NCI-H2227 treated with DMSO at 0.1 percent for 48 hours (cell line): ENCODE data around the gene PDZK1IP1.
A peak's percentile ranks its signal among the peaks of the same experiment; 100 is the strongest.
"Not testable (repeated sequence)": the region's sequence is repeated elsewhere in the genome, so short reads cannot be mapped to it uniquely, and the experiment has no call there.

Source experiments
- DNase-seq: peaks from one replicate; lab custom pipeline; 2025; lab: John Stamatoyannopoulos, UW

PDZK1IP1 gene

DNA sequence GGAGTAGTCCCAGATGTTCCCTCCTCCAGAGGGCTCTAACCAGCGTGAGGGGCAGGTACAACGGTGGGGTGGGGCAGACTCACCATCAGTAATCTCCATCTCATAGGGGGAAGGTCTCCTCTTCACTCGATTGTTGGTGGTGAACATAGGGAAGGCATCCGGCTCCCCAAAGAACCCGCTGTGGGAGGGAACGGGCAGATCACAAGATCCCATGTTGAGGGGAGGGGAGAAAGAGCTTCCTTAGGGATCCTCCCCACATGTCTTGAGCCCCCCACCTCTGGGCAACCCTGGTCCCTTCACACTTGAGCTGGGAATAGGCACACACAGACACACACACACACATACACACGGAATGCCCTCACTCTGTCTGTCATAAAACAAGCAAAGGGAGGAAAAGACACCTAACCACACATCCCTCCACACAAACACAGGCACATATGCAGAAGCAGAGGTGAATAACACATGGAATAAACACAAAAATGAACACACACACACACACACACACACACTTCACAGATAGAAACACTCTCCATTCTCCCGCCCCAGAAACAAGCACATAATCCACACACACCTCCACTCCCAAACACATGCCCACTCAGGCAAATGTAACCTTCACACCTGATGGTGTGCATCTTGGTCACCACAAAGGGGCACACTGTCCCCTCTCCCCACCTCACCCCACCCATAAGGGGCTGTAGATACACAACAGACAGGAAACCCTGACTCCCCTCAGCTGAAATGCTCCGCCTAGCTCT is 34.3 kb upstream of the PDZK1IP1 start:
- no peak for DNase-seq

DNA sequence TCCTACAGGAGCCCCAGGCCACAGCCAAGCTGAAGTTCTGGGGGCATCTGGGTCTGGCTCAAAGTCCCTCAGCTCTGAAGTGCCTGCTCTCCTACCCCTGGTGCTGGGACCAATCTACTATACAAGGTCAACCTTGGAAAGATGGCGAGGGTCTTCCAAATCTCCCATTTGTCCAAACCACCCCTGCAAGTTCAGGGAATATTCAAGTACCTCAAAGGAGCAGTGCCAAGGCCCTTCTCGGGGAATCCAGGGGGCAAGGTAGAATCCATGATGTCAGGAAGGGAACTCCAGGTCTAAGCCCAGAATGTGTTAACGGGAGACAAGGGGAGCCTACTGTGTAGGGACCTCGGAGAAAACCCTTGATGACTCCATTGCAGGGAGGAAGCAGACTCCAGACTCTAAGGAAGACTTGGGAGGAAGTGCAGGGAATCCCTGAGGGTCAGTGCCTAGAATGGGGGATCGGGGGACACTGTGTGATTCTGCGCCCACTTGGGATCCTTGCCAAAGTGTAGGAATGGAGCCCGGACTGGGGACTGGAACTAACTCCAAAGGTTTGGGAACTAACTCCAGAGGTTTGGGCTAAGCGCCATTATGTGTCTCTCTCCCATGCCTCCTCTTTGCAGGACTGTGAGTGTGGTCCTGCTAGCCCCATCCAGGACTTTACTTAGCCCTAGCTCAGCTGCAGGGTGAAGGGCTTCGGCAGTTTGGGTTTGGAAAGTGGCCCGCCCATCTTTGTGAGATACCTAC is 33.5 kb upstream of the PDZK1IP1 start:
- DNase-seq = no peak

DNA sequence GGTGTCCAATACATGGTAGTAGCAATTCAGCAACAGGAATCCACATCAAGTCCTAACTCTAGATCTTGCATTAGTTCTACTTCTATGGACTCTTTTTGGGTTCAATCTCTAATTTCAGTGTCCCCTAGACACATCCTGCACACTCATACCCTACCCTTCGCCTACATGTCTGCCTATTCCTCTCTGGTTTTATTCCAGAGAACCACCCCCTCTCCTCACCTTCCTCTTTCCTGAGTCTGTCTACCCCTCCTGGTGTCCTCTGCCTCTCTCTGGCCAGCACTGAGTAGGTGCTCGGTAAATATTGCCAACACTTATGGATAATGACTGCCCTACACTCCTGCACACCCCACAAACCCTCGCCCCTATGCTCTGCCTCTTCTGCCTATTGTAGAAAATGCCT is 32.6 kb upstream of the PDZK1IP1 start:
- no peak for DNase-seq

DNA sequence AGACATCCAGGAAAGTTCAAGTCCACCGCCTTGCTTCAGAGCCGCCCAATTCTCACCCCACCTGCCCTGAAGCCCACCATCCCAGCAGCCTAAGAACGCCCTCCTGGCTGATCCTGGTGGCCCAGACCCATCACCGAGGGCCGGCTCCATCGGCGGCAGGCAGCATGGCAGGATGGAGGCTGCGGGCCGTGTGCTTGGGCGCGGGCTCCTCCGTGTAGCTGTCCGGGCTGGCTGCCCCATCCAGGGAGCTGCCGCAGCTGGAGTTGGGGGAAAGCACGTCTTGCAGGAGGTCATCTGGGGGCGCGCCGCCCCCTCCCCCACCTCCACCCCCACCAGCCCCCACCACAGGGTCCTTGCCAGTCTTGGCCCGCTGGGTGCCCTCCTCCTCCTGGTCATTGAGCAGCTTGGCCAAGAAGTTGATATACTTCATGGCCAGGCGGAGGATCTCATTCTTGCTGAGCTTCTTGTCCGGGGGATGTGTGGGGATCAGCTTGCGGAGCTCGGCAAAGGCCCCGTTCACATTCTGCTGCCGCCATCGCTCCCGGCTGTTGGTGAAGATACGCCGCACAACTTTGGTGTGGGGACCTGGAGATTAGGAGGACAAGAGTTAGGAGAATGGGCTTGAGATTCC is 29.9 kb upstream of the PDZK1IP1 start:
- DNase-seq = no peak

DNA sequence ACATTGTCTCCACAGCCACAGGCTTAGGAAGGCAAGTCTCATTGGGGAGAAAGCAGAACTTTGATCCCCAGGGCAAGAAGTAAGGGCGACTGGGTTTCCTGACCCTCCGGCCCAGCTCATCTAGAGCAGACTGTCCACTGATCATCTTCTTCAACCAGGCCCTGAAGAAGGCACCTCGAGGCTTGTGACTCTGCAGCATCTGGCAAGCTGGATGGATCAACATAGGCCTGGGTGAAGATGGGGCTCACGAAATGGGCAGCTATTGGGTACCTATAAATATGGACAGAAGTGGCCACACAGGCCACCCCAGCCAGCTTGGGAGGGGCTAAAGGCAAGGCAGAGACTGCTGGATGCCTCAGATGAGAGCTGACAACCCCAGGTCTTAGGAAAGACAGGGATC is 29.2 kb upstream of the PDZK1IP1 start:
- DNase-seq = no peak

DNA sequence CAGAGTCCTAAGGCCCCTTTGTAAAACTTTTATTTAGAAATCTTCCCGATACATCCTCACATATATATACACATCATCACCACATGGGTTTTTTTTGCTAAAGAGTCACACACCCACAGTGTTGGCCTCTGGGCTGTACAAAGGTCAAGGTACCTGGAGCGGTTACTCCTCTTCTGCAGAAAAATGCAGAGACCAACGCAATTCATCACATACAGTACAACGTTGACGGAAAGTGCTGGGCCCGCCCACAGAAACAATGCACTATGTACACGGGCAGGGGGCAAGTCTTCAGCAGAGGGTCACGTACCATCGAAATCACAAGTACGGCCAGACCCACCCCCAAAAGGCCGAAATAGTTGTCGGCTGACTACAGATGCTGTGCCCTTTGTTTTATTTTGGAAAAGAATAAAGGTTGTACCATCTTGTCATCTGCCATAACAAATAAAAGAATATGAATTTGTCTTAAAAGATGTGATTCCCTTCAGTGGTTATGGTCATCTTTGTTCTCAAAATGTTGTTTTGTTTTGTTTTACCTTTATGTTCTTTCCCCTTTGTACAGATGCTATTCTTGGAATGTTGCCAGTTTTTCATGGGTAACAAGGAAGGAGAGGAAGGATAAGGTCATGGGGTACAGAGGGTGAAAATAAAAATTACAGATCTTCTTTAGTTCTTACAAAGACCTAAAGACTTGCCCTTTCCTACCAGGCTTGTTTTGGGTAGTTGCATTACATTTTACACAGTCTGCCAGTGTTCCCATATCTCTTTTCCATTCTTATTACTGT is 26.6 kb upstream of the PDZK1IP1 start:
- peak; percentile 55 for DNase-seq

DNA sequence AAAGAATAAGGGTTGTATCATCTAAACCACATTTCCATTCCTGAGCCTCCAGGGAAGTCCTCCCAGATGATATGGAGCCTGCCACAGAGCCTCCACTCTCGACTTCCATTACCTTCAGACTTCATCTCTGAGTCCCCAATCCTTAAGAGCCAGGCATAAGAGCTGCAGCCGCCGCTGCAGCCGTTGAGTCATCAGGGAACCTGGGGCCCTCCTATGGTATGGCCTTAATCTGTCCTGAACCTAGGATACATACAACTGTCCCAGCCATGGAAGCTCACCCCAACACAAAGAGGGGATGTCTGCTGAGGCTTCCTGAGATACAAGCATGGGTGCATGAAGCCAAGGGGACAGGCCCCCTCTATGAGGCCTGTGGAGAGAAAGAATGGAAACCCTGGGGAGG is 25.9 kb upstream of the PDZK1IP1 start:
- DNase-seq = no peak

DNA sequence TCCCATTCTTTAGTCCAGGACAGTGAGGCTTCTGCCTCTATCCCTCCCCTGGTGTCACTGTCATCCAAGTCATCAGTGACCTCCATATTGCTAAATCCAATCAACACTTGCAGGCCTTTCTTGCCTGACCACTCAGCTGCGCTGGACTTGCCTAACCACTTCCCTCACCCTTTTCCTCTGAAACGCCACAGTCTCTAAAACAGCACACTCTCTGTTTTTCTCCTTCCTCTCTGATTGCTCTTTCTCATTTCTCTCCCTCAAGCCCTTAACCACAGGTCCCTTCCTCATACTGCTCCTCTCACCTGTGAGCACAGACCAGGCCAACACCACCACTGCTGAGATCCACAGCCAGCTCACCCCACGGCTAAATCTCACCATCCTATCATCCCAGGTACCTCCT is 24.7 kb upstream of the PDZK1IP1 start:
- DNase-seq = no peak

DNA sequence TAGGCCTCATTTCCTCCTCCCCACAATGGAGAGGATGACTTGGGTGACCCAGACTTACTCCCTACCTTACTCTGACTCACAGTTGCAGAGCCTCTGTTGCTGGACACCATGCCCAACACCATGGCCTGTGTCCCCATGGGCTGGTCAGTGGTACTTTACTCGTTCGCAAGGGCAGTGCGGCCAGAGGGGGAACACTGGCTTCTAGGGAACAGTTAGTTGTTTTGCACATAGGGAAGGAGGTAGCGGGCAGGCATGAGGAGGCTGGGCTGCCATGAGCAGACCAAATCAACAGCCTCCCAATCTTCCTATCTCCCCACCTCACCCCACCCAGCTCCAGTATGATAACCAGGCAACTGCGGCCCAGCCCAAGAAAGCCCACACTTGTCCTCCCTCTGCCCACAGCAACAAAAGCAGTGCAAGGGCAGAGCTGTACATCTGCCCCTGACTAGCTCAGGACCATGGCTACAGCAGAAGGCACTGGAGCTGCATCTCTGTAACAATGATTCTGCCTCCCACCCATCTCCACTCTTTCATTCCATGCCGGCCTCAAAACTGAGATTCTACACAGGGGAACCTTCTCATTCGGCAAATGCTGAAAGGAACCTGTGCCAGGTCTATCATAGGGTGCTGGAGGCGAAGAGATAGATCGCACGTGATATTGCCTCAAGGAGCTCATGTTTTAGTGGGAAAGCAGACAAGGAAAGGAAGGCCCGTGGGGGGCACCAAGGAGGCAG is 23.6 kb upstream of the PDZK1IP1 start:
- no peak for DNase-seq

DNA sequence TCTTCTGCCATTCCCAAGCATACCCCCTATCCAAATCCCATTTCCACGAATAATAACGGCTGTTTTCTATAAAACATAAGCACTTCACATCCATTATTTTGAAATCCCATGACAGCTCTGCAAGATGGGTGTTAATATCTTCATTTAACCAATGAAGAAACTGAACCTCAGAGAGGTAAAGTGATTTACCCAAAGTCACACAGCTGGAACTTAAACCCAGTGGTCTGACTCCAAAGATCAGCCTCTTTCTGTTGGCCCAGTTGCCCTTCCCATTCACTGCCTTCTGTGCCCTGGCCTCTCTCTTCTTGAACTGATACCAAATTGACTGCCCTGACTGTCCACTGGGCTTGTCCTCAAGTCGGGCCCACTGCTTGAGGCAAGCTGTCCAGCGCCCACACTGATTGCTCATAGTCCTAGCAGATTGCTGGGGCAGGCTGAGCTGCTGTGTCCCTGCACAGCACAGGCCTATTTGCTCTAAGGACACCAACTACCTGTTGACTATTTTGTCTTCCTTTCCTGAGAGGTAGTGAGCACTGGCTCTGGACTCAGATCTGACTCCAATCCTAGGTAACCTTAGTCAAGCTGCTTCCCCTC is 22.9 kb upstream of the PDZK1IP1 start:
- DNase-seq = no peak

DNA sequence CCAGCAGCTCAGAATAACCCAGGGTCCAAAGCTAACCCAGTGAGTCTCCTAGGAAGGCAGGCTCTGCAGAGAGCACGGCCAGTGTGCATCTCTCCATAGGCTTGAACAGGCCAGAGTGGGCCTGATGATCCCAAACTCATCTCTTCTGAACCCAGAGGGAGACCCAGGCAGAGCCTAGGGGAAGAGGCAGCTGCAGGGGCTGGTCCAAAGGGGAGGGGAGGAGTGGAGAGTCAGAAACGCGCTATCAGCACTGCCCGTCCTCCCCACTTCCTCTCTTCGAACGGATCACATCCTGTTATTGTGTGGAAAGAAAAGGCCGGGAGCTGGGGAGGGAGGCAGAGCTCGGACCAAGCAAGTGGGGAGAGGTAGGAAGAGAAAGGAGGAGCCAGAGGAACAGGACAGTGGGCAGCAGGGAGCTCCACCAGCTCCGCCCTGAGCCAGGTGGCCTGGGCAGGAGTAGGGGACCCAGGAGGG is 22.0 kb upstream of the PDZK1IP1 start:
- peak; percentile 22 for DNase-seq

DNA sequence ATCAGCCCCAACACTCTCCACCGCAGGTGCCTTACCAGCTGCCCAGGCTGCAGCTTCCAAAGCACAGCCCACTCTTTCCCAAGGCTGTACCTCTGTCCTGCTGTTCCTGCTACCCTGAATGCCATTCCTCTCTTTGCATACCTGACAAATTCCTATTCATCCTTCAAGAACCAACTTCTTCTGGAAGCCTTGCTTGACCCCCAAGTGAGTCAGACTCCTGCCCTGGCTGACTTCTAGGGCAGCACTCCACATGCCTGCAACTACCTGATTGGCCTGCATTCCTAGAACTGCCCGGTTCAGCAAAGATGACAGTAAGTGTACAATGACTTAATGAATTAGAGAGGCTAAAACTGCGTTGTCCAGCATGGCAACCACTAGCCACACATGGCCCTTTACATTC is 20.8 kb upstream of the PDZK1IP1 start:
- no peak for DNase-seq

DNA sequence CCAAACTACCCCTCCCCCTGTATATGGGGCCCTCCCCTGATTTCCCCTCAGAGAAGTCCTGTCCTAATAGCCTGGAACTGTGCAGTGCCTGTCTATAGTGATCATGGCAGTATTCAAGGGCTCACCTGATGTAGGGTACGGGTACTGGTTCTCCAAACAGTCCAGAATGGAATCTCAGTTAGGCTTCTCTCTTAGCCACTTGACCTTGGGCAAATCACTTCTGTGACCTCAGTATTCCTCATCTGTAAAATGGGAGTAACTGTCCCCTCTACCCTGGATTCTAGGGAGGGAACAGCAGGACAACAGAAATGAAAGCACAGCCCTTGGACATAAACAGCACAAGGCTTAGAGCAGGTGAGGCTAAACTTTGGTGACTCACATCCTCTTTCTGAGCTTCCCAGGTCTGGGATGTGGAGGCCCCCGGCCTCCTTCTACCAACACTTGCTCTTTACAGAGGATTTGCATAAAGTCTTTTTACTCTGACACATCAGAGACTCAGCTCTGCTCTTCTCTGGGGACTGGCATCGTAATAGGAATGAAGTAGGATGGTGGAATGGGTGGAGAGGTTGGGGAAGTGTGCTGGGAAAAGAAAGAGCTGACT is 20.0 kb upstream of the PDZK1IP1 start:
- DNase-seq = no peak

DNA sequence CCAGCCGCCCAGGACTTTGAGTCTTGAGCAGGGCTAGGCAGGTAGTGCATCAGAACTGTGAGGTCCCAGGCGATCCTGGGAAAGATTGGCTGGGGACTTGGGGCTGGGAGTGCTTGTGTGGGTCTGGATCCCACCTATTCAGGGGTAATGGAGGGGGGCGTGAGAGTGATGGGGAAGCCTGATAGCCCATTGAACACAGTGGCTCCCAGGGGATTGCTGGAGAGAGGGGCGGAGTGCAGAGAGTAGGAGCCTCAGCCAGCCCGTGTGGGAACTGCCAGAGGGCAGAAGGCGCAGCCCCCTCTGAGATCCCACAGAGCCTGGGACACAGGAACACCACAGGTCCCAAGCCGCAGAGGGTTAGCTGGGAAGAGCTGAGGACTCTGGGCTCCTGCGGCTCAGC is 19.3 kb upstream of the PDZK1IP1 start:
- no peak for DNase-seq

DNA sequence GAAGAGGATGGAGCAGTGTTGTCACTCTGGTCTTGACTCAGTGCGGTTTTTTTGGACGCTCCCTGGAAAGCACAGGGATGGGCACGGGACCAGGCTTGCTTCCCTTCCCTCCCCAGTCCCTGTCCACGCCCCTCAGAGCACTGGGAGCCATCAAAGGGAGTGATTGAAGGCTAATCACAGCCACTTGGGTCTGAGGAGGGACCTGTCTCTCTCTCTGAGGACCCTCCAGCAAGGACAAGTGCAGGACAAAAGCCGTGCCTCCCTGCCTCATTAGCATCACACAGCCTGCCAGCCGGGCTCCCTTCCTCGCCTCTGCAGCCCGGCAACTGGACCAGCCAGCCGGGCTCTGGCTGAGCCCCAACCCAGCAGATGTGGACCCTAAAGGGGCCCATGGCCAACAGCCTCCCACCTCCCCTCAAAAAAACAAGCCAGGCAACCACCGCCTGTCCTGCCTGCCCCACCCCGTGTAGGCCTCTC is 18.6 kb upstream of the PDZK1IP1 start:
- DNase-seq = no peak

DNA sequence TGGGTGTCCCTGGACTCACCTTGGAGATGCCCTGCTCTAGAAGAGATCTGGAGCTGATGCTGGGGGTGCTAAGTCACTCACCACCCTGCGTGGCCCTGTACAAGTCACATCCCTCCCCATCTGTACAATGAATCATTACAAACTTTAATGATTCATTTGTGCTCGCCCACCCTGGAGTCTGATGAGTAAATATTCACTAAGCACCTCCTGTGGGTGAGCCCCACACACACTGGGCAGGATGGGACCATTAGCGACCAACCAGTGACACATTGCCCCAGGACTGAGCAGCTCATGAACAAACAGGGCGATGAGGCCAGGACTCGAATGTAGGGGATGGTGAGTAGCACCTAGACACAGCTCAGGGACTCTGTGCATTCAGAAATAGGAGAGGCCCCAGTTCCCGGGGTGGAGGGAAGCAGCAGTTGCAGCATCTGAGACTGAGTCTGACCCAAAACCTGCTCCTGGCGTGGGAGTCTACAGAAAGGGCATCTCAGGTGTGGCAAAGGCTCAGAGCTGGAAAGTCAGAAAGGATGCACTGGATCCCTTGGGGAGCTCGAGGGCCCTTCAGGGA is 18.1 kb upstream of the PDZK1IP1 start:
- DNase-seq = no peak

DNA sequence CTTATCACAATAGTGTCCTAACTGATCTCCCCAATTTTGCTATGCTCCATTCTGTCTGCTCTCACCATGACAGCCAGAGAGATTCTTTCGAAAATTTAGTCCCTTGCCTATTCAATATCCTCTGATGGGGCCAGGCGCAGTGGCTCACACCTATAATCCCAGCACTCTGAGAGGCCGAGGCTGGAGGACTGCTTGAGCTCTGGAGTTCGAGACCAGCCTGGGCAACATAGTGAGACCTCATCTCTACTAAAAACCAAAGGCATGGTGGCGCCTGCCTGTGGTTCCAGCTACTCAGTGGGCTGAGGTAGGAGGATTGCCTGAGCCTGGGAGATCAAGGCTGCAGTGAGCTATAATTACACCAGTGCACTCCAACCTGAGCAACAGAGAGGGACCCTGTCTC is 16.1 kb upstream of the PDZK1IP1 start:
- DNase-seq = no peak

DNA sequence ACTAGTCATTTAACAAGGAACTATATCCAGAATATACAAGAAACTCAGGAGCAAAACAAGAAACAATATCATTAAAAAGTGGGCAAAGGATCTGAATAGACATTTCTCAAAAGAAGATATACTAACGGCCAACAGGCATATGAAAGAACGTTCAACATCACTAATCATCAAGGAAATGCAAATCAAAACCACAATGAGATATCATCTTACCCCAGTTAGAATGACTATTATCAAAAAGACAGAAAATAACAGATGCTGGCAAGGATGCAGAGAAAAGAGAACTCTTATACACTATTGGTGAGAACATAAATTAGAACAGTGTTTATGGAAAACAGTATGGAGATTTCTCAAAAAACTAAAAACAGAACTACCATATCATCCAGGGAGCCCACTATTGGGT is 13.7 kb upstream of the PDZK1IP1 start:
- not testable (repeated sequence) for DNase-seq

DNA sequence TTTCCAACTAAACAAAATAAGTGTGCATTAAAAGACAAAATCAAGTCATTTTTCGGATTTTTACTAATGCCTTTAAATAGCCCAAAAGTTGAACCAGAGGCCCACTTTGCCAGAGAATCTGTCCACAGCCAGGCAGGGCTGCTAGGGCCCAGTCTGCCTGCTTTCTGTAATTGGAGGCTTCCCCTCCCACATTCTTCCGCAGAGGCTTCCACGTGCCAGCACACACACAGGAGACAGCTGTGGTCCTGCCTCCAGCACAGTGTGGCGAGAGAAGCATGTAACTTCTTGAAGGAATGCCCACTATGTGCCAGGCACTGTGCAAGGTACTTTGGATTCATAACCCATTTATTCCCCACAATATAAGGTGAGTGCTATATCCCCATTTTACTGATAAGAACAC is 11.3 kb upstream of the PDZK1IP1 start:
- DNase-seq = no peak

DNA sequence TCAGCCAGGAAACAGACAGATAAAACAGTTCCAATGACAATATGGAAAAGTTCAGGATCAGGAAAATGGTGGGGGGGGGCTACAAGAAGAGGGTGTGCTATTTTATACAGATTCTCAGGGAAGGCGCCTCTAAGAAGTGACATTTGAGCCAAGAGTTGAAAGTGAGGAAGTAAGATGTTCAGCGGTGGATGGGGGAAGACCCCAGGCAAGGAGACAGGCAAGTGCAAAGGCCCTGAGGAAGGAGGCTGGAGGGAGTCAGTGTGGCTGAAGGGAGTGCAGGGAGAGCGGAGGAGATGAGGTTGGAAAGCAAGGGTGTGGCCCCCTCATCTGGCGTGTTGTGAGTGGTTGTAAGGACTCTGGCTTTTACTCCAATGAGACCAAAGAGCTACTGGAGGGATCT is 8.4 kb upstream of the PDZK1IP1 start:
- no peak for DNase-seq
